GM23248 (cell line): ENCODE measurements around the gene GDF10.

ENCODE experiments used
- EZH2 ChIP-seq: fragments of 200-600 bp; sonication (generic); IDR thresholded peaks from 2 replicates; pipeline ENCODE4 v1.6.1; 2018; ENCODE audit warnings: antibody characterized with exemption, mild to moderate bottlenecking; ENCODE audit not compliant: insufficient read depth, poor library complexity, severe bottlenecking
- EZH2phosphoT487 ChIP-seq: fragments of 200-600 bp; sonication (generic); IDR thresholded peaks from 2 replicates; pipeline ENCODE4 v1.6.1; 2018; ENCODE audit warnings: antibody characterized with exemption, moderate library complexity, mild to moderate bottlenecking, low read depth; ENCODE audit not compliant: insufficient read depth

DNA sequence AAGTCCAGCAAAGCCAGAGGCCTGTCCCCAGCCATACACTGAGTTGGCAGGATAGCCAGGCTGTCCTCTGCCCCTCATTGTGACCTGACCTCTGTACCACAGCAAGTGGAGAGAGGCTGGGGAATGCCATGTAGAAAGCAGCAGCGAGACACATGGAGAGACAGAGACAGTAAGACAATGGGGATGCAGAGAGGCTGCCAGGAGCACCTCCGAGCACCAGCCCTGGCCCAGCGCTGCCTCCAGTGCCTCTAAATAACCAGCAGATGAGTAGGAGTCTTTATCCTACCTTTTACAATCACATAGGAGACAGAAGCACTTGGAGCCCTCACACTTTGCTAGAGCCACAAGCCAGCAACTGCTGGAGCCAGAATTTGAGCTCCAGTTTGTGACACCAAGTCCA is 30.4 kb downstream of the GDF10 start:
- no peak for TF ChIP-seq EZH2
- TF ChIP-seq EZH2phosphoT487 = no peak
